Measurements from ENCODE around the gene STXBP1. TPM values are rescaled to one million over a fixed set of nuclear protein-coding genes. Genes with fewer than 3 reads are reported as not detected.

STXBP1 gene
- total RNA-seq, 2 donors from 2014 or later, result 11.4 to 28.0 TPM

GRCh38 chr9:127693143-127693542 is 81.1 kb downstream of the STXBP1 start:
- DNase-seq (ENCODE audit: low spot score in 2 of 2) (no peak), ATAC-seq (no peak)
- Mint-ChIP-seq H3K36me3 (no peaks in the 10 kb centered on the region), H3K27ac (no peak overlapping the region), H3K9me3 (no peaks in the 10 kb centered on the region)

DNA sequence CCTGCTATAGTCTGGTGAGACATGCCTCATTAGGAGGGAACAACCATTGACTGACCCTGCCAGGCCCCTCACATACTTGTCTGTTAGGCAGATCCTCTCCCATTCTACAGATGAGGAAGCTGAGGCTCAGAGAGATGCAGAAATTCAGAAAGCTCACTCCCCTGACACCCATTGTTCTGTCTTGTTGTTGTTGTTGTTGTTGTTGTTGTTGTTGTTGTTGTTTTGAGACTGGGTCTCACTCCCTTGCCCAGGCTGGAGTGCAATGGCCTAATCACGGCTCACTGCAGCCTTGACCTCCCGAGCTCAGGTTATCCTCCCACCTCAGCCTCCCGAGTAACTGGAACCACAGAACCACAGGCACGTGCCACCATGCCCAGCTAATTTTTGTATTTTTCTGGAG is 81.6 kb downstream of the STXBP1 start:
- DNase-seq (ENCODE audit: low spot score in 2 of 2) (no peak), ATAC-seq (no peak)
- Mint-ChIP-seq H3K9me3 (no peaks in the 10 kb centered on the region), H3K36me3 (no peaks in the 10 kb centered on the region), H3K27ac (no peak overlapping the region)

DNA sequence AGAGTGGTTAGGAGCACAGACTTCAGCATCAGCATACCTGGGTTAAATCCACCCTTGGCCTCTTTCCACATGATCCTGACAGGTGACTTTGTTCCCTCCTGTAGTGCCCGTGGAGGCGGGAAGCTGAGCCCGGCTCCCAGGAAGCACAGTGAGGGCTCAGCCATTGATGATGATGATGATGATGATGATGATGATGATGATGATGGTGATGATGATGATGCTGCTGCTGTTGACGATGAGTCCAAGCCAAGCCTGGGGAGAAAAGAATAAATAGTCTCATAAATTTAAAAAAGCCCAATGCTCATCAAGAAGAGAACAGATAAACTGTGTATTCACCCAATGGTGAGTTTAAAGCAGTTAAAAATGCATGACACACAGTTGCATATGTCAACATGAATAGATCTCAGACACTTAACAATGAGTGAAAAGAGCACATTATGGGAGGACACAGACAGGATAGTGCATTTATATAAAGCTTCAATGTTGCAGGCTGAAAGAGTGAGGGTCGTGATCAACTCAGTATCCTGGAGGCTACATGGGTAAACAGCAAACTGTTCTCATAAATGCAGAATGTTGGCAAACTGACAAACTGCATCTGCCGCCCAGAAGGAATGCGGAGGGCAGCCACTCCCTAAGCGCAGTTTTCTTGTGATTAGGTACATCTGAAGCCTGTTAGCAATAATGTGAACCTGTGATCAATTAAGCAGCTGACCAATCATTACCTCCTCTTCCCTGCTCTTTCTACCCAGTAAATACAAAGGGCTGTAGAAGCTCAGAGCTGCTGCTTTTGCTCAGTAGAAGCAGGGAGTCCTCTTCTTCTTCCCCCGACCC is 83.0 kb downstream of the STXBP1 start:
- DNase-seq (ENCODE audit: low spot score in 2 of 2) (no peak), ATAC-seq (no peak)
- Mint-ChIP-seq H3K36me3 (no peaks in the 10 kb centered on the region), H3K9me3 (no peaks in the 10 kb centered on the region), H3K27ac (peak overlapping the region in 1 of 2 donors; percentile 12)

DNA sequence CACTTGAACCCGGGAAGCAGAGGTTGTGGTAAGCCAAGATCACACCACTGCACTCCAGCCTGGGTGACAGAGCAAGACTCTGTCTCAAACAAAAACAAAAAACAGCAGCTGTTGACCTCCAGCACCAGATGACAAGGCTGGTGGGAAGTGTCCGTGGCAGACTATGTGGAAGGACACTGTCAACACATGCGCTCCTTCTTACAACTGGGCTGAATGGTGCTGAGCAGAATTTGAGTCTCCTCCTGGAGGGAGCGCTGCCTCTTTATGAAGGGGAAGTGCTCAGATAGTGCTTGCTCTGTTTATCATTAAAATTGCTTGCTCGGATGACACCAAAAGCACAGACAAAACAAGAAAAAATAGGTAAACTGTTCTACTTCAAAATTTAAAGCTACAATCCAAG is 85.5 kb downstream of the STXBP1 start:
- DNase-seq (ENCODE audit: low spot score in 2 of 2) (no peak), ATAC-seq (no peak)
- H3K27ac Mint-ChIP-seq, result no peak overlapping the region
- no peaks in the 10 kb centered on the region for H3K9me3 Mint-ChIP-seq
- H3K36me3 Mint-ChIP-seq, result no peaks in the 10 kb centered on the region

GRCh38 chr9:127698386-127698785 is 86.3 kb downstream of the STXBP1 start:
- no peaks in the 10 kb centered on the region for H3K9me3 Mint-ChIP-seq
- no peak overlapping the region for H3K27ac Mint-ChIP-seq
- ATAC-seq (no peak), DNase-seq (ENCODE audit: low spot score in 2 of 2) (no peak)
- no peaks in the 10 kb centered on the region for H3K36me3 Mint-ChIP-seq

- peak overlapping the region; percentile 39 to 87 for H3K27ac Mint-ChIP-seq
- ATAC-seq (peak; percentile 99 to 100), DNase-seq (ENCODE audit: low spot score in 2 of 2) (peak; percentile 86 to 93)
- H3K36me3 Mint-ChIP-seq, result no peaks in the 10 kb centered on the region
- H3K9me3 Mint-ChIP-seq, result no peaks in the 10 kb centered on the region
These were observed 87.1 kb downstream of the STXBP1 start for GRCh38 chr9:127698985-127699670.

DNA sequence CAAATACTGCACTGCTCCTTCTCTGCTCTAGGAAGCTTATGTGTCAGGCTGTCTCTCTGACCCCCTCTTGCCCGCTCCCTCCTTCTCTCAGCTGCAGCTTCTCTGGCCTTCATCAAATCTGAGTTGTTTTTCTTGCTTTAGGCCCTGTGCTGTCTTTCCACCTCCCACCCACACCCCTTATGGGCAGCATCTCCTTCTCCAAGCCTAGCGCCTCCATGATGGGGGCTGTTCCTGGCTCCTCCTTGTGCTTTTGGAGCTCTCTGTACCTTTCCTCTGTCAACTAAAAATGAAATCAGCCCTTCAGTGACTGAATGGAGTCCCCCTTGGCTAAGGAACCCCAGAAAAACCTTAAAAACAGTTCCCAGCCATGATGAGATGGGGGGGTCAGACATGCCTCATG is 88.1 kb downstream of the STXBP1 start:
- ATAC-seq (no peak), DNase-seq (ENCODE audit: low spot score in 2 of 2) (no peak)
- no peaks in the 10 kb centered on the region for H3K36me3 Mint-ChIP-seq

GRCh38 chr9:127700594-127701255 is 88.6 kb downstream of the STXBP1 start:
- H3K27ac Mint-ChIP-seq, result peak overlapping the region; percentile 3 to 87
- DNase-seq (ENCODE audit: low spot score in 2 of 2), result no peak
- no peaks in the 10 kb centered on the region for H3K36me3 Mint-ChIP-seq
- H3K9me3 Mint-ChIP-seq, result no peaks in the 10 kb centered on the region
- ATAC-seq, result no peak

More for the DNA sequence above, 88.1 kb downstream of the STXBP1 start:
- Mint-ChIP-seq H3K27ac (peak overlapping the region in 1 of 2 donors; percentile 87), H3K9me3 (no peaks in the 10 kb centered on the region)

DNA sequence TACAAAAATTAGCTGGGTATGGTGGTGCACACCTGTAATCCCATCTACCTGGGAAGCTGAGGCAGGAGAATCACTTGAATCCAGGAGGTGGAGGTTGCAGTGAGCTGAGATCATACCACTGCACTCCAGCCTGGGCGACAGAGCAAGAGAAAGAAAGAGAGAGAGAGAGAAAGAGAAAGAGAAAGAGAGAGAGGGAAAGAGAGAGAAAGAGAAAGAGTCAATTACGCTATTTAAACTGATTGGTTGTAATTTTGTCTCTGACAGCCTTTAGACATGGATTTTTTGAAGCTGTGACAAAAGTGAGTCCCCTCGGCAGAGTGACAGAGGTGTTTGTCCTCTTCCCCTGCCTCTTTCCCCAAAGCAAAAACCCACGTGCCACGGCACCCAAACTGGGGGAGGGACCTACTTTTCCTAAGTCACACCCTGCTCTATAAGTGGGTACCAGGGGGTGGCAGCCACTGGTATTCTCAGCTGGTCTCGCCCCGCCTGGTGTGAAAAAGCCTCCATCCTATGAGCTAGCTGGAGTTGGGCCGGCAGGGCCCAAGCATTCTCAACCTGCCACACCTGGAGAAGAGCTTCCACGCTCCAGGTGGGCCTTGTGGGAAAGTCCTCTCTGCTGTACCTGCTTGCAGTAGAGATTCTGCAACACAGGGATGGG is 91.3 kb downstream of the STXBP1 start:
- DNase-seq (ENCODE audit: low spot score in 2 of 2) (no peak), ATAC-seq (no peak)
- no peaks in the 10 kb centered on the region for H3K9me3 Mint-ChIP-seq
- no peak overlapping the region for H3K27ac Mint-ChIP-seq
- H3K36me3 Mint-ChIP-seq, result peaks cover 0 to under 1% of the 10 kb centered on the region in 2 donors

GRCh38 chr9:127705577-127706379 is 93.7 kb downstream of the STXBP1 start:
- ATAC-seq (no peak), DNase-seq (ENCODE audit: low spot score in 2 of 2) (no peak)
- Mint-ChIP-seq H3K9me3 (no peaks in the 10 kb centered on the region), H3K36me3 (peaks cover 0 to 11% of the 10 kb centered on the region in 2 donors), H3K27ac (no peak overlapping the region)

- H3K27ac Mint-ChIP-seq, result no peak within 1 kb of the TSS
- ATAC-seq (no peak), DNase-seq (ENCODE audit: low spot score in 2 of 2) (no peak)
- peaks cover 0 to 11% of the 10 kb centered on the region in 2 donors for H3K36me3 Mint-ChIP-seq
- no peaks in the 10 kb centered on the region for H3K9me3 Mint-ChIP-seq
These were observed 94.8 kb downstream of the STXBP1 start, which contains the start of gene CFAP157 for GRCh38 chr9:127706836-127707241. TSS of gene CFAP157 (plus strand) at chr9:127706988. CDS start at chr9:127707032, 44 bp downstream.

DNA sequence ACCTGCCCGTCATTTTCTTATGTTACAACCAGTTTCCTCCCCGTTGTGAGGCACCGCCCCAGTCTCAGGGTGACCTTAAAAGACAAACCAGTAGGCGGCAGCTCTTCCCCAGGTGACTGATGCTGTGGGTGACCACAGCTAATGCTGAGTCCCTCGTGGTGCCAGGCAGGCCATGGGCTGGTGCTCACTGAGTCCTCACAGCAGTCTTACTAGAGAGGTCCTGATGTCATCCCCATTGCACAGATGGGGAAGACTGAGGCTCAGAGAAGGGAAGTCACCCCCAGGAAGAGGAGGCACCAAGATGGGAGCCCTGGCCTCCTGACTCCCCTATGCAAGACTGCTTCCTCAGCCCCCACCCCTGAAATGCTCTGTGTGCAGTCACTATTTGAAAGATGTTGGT is 95.7 kb downstream of the STXBP1 start:
- no peak for DNase-seq (ENCODE audit: low spot score in 2 of 2)
- Mint-ChIP-seq H3K36me3 (peaks cover 0 to 11% of the 10 kb centered on the region in 2 donors), H3K9me3 (no peaks in the 10 kb centered on the region), H3K27ac (no peak overlapping the region)
- peak; percentile 61 to 89 for ATAC-seq

DNA sequence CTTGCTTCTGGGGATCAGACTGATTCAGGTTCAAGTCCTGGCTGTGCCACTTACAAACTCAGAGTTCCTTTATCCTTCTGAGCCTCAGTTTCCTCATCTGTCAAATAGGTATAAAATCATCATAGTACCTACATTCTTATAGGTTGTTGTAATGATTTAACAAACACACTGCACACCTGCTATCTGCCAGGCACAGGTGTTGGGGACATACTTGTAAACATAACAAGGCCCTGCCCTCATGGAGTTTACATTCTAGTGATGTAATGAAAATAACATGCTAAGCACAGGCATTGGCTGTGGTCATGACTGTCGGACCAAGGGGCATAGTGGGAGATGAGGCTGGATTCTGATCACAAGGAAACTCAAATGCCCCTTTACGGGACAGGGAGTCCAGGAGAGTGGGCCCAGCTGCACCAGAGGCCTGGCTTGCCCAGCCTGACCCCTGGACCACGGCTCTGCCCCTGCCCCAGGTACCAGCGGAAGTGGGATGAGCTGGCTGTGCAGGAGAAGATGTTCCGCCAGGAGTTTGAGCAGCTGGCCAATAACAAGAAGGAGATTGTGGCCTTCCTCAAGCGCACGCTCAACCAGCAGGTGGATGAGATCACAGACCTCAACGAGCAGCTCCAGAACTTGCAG is 97.0 kb downstream of the STXBP1 start:
- DNase-seq (ENCODE audit: low spot score in 2 of 2), result no peak
- no peak for ATAC-seq
- Mint-ChIP-seq H3K9me3 (no peaks in the 10 kb centered on the region), H3K27ac (no peak overlapping the region), H3K36me3 (peaks cover 0 to 11% of the 10 kb centered on the region in 2 donors)

DNA sequence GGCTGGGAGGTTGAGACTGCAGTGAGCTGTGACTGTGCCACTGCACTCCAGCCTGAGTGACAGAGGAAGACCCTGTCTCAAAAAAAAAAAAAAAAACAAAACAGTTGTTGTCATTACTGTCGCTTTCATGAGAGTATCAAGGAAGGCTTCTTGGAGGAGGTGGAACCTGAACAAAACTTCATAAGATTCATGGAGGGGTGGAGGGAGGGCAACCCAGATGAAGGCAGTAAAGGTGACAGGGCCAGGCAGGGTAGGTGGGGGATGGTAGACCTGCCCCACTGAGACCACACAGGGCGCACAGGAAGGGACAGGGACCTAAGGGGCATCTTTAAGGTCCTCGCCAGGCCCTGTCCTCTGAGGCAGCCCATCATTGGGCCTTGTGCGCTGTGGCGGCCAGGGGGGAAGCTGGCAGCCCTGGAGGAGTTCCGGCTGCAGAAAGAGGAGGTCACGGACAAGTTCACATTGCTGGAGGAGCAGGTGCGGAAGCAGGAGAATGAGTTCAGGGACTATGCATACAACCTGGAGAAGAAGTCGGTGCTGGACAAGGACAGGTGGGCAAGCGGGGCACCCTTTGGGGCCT is 98.2 kb downstream of the STXBP1 start:
- DNase-seq (ENCODE audit: low spot score in 2 of 2), result no peak
- ATAC-seq, result no peak
- Mint-ChIP-seq H3K9me3 (no peaks in the 10 kb centered on the region), H3K36me3 (peaks cover 2 to 12% of the 10 kb centered on the region in 2 donors), H3K27ac (peak overlapping the region in 1 of 2 donors; percentile 1)

DNA sequence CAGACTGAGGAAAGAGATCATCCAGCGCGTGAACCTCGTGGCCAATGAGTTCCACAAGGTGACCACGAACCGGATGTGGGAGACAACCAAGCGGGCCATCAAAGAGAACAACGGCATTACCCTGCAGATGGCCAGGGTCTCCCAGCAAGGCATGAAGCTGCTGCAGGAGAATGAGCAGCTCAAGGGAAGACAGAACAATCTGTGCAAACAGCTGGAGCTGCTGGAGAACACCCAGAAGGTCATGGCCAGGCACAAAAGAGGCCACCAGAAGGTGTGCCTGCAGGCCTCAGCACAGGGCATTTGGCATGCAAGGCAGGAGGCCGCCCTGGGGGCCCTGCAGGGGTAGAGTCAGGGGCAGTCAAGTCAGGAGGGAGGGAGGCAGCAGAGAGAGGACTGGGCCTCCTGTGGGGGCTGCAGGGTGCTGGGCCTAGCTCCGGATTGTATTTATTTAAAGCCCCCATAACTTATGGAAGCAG is 99.2 kb downstream of the STXBP1 start:
- H3K9me3 Mint-ChIP-seq, result no peaks in the 10 kb centered on the region
- no peak for DNase-seq (ENCODE audit: low spot score in 2 of 2)
- no peak for ATAC-seq
- H3K27ac Mint-ChIP-seq, result peak overlapping the region in 1 of 2 donors; percentile 91
- H3K36me3 Mint-ChIP-seq, result peaks cover 6 to 16% of the 10 kb centered on the region in 2 donors

All from activated naive CD4-positive, alpha-beta T cell treated with anti-CD3 and anti-CD28 coated beads, Interleukin-2, amount 50 U/mL, for 72 hours (primary cell).